Mucosa of stomach (tissue), 1 donor: ENCODE data around the gene L3MBTL1.

Source experiments
- H3K27me3 ChIP-seq: one replicate; pipeline ENCODE4 v1.7.0; 2013; ENCODE audit warnings: mild to moderate bottlenecking, low read length; ENCODE audit not compliant: control insufficient read depth, insufficient read depth
- H3K36me3 ChIP-seq: one replicate; pipeline ENCODE4 v1.7.0; 2013; ENCODE audit warnings: low read length; ENCODE audit not compliant: control insufficient read depth, insufficient read depth
- H3K4me1 ChIP-seq: one replicate; pipeline ENCODE4 v1.7.0; 2013; ENCODE audit warnings: mild to moderate bottlenecking, low read length; ENCODE audit not compliant: control insufficient read depth, insufficient read depth
- H3K4me3 ChIP-seq: one replicate; pipeline ENCODE4 v1.7.0; 2013; ENCODE audit warnings: low read length
- H3K9ac ChIP-seq: one replicate; pipeline ENCODE4 v1.7.0; 2013; ENCODE audit warnings: mild to moderate bottlenecking, low read length, moderate library complexity
- H3K9me3 ChIP-seq: one replicate; pipeline ENCODE4 v1.7.0; 2013; ENCODE audit warnings: mild to moderate bottlenecking, low read length, moderate library complexity; ENCODE audit not compliant: control insufficient read depth
- donor health status: Pancreatic carcinoma.

L3MBTL1 gene

GRCh38 chr20:43531091-43531443, 23.6 kb downstream of the L3MBTL1 start:
- H3K27me3 ChIP-seq: no peaks in the 10 kb centered on the region
- H3K9me3 ChIP-seq: no peaks in the 10 kb centered on the region
- no peaks in the 10 kb centered on the region for H3K4me1 ChIP-seq
- H3K4me3 ChIP-seq: no peak overlapping the region
- H3K9ac ChIP-seq: no peak overlapping the region
- no peaks in the 10 kb centered on the region for H3K36me3 ChIP-seq

DNA sequence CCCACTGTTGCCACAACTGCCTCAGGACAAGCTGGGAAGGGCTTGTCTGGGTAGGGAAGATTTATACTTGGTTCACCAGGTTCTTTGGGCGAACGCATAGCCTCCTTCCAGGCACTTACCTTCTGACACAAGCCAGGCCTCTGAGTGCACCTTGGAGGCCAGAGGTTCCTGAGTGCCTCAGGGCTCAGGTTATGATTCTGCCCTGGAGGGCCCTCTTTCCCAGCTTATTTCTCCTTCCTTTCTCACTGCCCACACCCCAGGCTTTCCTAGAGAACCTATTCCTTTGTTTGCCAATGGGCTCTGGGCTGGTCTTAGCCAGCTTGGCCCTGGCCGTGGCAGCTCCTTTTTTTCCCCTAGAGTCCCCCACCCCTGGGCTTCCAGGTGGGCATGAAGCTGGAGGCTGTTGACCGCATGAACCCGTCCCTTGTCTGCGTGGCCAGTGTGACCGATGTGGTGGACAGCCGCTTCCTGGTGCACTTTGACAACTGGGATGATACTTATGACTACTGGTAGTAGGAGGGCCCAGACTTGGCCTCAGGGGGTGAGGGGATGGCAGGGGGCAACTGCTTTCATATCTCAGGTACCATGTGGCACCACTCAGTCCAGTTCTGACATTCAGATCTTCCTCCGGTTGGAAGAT, 25.0 kb downstream of the L3MBTL1 start:
- H3K9ac ChIP-seq: no peak overlapping the region
- H3K27me3 ChIP-seq: no peaks in the 10 kb centered on the region
- no peaks in the 10 kb centered on the region for H3K9me3 ChIP-seq
- H3K36me3 ChIP-seq: no peaks in the 10 kb centered on the region
- H3K4me3 ChIP-seq: no peak overlapping the region
- no peaks in the 10 kb centered on the region for H3K4me1 ChIP-seq

- no peaks in the 10 kb centered on the region for H3K27me3 ChIP-seq
- H3K4me3 ChIP-seq: no peak overlapping the region
- H3K4me1 ChIP-seq: no peaks in the 10 kb centered on the region
- no peaks in the 10 kb centered on the region for H3K9me3 ChIP-seq
- no peaks in the 10 kb centered on the region for H3K36me3 ChIP-seq
- no peak overlapping the region for H3K9ac ChIP-seq
These were observed 25.6 kb downstream of the L3MBTL1 start for GRCh38 chr20:43533060-43533459.

- H3K9me3 ChIP-seq: no peaks in the 10 kb centered on the region
- H3K36me3 ChIP-seq: no peaks in the 10 kb centered on the region
- no peaks in the 10 kb centered on the region for H3K27me3 ChIP-seq
- no peak overlapping the region for H3K9ac ChIP-seq
- H3K4me1 ChIP-seq: no peaks in the 10 kb centered on the region
- no peak overlapping the region for H3K4me3 ChIP-seq
These were observed 26.5 kb downstream of the L3MBTL1 start for GRCh38 chr20:43534016-43534415.

GRCh38 chr20:43534791-43535350, 27.4 kb downstream of the L3MBTL1 start:
- Histone ChIP-seq H3K9me3 (no peaks in the 10 kb centered on the region), H3K4me1 (no peaks in the 10 kb centered on the region), H3K9ac (no peak overlapping the region), H3K4me3 (no peak overlapping the region), H3K27me3 (no peaks in the 10 kb centered on the region), H3K36me3 (no peaks in the 10 kb centered on the region)

- Histone ChIP-seq H3K9me3 (no peaks in the 10 kb centered on the region), H3K4me3 (no peak overlapping the region), H3K36me3 (no peaks in the 10 kb centered on the region), H3K27me3 (no peaks in the 10 kb centered on the region), H3K9ac (no peak overlapping the region), H3K4me1 (no peaks in the 10 kb centered on the region)
These were observed 28.0 kb downstream of the L3MBTL1 start for GRCh38 chr20:43535370-43536004.

DNA sequence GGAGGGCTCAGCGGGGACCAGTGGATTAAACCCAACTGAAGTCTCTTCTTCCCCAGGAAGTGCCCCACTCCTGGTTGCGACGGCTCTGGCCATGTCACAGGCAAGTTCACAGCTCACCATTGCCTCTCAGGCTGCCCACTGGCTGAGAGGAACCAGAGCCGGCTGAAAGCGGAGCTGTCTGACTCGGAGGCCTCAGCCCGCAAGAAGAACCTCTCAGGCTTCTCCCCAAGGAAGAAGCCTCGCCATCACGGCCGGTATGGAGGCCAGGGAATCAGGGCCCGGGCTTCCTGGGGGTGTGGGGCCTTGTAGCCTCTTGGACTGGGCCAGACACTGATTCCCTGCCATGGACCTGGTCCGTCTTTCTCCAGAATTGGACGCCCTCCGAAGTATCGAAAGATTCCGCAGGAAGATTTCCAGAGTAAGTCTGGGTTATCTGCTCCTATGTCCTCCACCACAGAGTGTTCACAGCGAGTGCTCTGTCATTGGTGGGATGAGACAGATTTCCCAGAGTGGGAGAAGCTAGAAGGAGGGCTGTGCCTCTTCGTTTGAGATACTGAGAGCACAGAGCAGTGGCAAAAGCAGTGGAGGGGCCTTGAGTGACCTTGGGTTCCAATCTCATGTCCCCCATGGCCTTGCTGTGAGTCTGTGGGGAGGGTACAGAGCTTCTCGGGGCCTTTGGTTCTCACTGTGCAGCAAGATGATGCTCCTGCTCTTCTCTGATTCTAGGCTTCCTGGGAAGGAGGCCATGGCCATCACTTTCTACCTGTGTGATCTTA, 28.7 kb downstream of the L3MBTL1 start:
- Histone ChIP-seq H3K9ac (no peak overlapping the region), H3K4me1 (no peaks in the 10 kb centered on the region), H3K4me3 (no peak overlapping the region), H3K36me3 (no peaks in the 10 kb centered on the region), H3K9me3 (no peaks in the 10 kb centered on the region), H3K27me3 (no peaks in the 10 kb centered on the region)

DNA sequence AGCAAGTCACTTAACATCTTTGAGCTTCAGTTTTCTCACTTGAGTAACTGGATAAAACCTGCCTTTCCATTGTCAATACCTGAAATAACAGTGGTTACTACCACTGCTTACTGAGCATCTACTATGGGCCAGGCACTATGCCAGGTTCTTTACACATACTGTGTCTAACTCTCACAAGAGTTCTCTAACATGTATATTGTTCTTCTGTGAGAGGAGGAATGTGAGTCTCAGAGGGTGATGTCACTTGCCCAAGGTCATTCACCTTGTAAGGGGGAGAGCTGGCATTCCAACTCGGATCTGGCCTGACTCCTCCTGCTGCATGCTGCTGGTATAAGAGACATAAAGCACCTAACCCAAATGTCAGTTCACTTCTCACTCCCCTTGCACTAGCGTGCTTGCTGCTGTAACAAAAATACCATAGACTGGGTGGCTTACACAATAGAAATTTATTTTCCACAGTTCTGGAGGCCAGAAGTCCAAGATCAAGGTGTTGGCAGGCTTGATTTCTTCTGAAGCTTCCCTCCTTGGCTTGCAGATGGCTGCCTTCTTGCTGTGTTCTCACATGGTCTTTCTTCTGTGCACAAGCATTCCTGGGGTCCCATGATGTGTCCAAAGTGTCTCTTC, 29.4 kb downstream of the L3MBTL1 start:
- Histone ChIP-seq H3K4me1 (no peaks in the 10 kb centered on the region), H3K9ac (no peak overlapping the region), H3K9me3 (no peaks in the 10 kb centered on the region), H3K27me3 (no peaks in the 10 kb centered on the region), H3K4me3 (no peak overlapping the region), H3K36me3 (no peaks in the 10 kb centered on the region)

DNA sequence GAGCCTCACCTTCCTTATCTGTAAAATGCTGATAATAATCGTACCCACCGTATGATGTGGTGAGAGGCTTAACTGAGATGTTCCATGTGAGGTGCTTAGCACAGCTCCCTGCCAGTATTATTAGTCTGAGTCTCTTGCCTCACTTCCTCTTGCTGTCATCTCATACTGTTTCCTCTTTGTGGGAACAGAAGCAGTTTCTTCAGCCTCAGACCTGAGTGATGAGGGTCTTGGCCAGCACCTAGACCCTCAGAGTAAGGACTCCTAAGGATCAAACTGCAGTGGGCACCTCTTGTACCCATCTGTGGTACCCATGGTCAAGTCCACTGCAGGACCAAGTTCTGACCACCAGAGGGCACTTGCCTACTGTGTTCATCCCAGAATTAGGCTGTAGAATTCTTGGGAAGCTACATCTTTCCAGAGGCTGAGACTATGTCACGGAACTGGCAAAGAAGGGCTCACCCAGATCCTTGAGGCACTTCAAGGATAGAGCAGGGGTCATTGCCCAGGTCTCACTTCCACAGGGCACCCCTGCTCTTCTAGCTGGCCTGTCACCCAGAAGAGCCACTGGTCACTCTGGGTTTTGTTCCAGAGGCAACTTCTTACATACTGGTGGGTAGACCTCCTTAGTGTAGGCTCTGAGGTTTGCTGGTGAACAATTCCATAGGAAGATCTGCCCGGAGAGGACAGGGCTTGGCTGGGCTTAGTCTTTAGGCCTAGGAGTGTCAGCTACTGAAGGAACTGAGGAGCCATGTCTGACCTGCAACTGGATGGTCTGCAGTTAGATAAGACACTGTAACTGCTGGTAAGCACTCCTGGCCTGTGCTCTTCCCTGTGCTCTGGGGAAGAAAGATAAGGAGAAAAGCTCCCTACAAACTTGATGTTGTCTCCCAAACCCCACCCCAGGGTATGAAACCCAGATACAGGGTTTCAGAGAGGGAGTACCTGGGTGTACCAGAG, 30.7 kb downstream of the L3MBTL1 start:
- Histone ChIP-seq H3K9ac (no peak overlapping the region), H3K27me3 (no peaks in the 10 kb centered on the region), H3K36me3 (no peaks in the 10 kb centered on the region), H3K4me1 (no peaks in the 10 kb centered on the region), H3K9me3 (no peaks in the 10 kb centered on the region), H3K4me3 (no peak overlapping the region)

- Histone ChIP-seq H3K4me3 (no peak overlapping the region), H3K36me3 (no peaks in the 10 kb centered on the region)
These were observed 31.6 kb downstream of the L3MBTL1 start for GRCh38 chr20:43538878-43539700.

More at GRCh38 chr20:43538878-43539700, 31.6 kb downstream of the L3MBTL1 start:
- no peaks in the 10 kb centered on the region for H3K4me1 ChIP-seq
- no peaks in the 10 kb centered on the region for H3K9me3 ChIP-seq
- H3K9ac ChIP-seq: no peak overlapping the region
- H3K27me3 ChIP-seq: no peaks in the 10 kb centered on the region
